NCI-H510A treated with DMSO at 0.1 percent for 48 hours (cell line): Measurements from ENCODE around the gene CALCOCO1.
"Not testable (repeated sequence)": the region's sequence is repeated elsewhere in the genome, so short reads cannot be mapped to it uniquely, and the experiment has no call there.

ENCODE experiments used
- DNase-seq: peaks from one replicate; lab custom pipeline; 2025; lab: John Stamatoyannopoulos, UW

CALCOCO1 gene

GRCh38 chr12:53727310-53728041 is at the start of gene CALCOCO1:
TSS of gene CALCOCO1 (minus strand) at chr12:53727452. CDS start at chr12:53725242, 2,210 bp downstream.
- peak; percentile 96 for DNase-seq

- no peak for DNase-seq
These were observed 49.6 kb upstream of the CALCOCO1 start for GRCh38 chr12:53776872-53777271.

GRCh38 chr12:53775478-53776145 is 48.4 kb upstream of the CALCOCO1 start:
- no peak for DNase-seq

GRCh38 chr12:53770281-53770680 is 43.0 kb upstream of the CALCOCO1 start:
- DNase-seq, result no peak

- DNase-seq, result no peak
These were observed 41.7 kb upstream of the CALCOCO1 start for GRCh38 chr12:53768976-53769375.

GRCh38 chr12:53766881-53767280 is 39.6 kb upstream of the CALCOCO1 start:
- DNase-seq, result no peak

GRCh38 chr12:53765891-53766290 is 38.6 kb upstream of the CALCOCO1 start:
- DNase-seq, result no peak

GRCh38 chr12:53764615-53765014 is 37.4 kb upstream of the CALCOCO1 start:
- no peak for DNase-seq

- DNase-seq, result not testable (repeated sequence)
These were observed 35.5 kb upstream of the CALCOCO1 start for GRCh38 chr12:53762793-53763192.

GRCh38 chr12:53761306-53761705 is 34.1 kb upstream of the CALCOCO1 start:
- DNase-seq, result no peak

- DNase-seq, result no peak
These were observed 32.0 kb upstream of the CALCOCO1 start for GRCh38 chr12:53759261-53759660.

- DNase-seq, result no peak
These were observed 31.5 kb upstream of the CALCOCO1 start for GRCh38 chr12:53758730-53759103.

- DNase-seq, result no peak
These were observed 31.0 kb upstream of the CALCOCO1 start for GRCh38 chr12:53758081-53758729.

- peak; percentile 26 for DNase-seq
These were observed 30.0 kb upstream of the CALCOCO1 start for GRCh38 chr12:53757101-53757770.

- DNase-seq, result no peak
These were observed 29.2 kb upstream of the CALCOCO1 start for GRCh38 chr12:53756300-53757100.

GRCh38 chr12:53755893-53756292 is 28.6 kb upstream of the CALCOCO1 start:
- no peak for DNase-seq

GRCh38 chr12:53755451-53755891 is 28.2 kb upstream of the CALCOCO1 start:
- DNase-seq, result no peak

- DNase-seq, result no peak
These were observed 27.5 kb upstream of the CALCOCO1 start for GRCh38 chr12:53754633-53755264.

GRCh38 chr12:53754188-53754585 is 26.9 kb upstream of the CALCOCO1 start:
- DNase-seq, result no peak

GRCh38 chr12:53752621-53753020 is 25.4 kb upstream of the CALCOCO1 start:
- no peak for DNase-seq

- DNase-seq, result no peak
These were observed 24.9 kb upstream of the CALCOCO1 start for GRCh38 chr12:53752192-53752601.
